ENCODE measurements around the gene TMCO4. TPM values are rescaled to one million over a fixed set of nuclear protein-coding genes. Genes with fewer than 3 reads are reported as not detected.

The TMCO4 gene
- total RNA-seq, 1 donor from 2014 or later = 10.0 TPM

DNA sequence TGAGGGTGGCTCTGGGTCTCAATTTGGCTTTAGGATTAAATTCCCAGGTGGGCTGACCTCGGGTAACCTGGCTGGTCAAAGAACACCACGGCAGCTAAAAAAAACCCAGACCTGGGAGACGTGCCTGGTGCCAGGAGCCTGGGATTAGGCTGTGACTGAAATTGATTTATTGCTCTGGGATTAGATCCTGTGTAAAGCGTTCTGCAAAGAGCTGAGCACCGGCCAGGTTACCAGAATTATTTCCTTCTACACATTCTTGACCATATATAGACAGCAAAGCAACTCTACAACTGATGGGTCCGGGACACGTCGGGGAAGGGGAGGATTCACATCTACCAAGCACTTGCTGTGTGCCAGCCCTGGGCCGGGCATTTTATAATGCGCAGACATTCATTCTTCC, 45.2 kb downstream of the TMCO4 start:
- peaks cover 13% of the 10 kb centered on the region for H3K36me3 Mint-ChIP-seq (ENCODE audit: low read depth)
- TF ChIP-seq, protein P1, sequence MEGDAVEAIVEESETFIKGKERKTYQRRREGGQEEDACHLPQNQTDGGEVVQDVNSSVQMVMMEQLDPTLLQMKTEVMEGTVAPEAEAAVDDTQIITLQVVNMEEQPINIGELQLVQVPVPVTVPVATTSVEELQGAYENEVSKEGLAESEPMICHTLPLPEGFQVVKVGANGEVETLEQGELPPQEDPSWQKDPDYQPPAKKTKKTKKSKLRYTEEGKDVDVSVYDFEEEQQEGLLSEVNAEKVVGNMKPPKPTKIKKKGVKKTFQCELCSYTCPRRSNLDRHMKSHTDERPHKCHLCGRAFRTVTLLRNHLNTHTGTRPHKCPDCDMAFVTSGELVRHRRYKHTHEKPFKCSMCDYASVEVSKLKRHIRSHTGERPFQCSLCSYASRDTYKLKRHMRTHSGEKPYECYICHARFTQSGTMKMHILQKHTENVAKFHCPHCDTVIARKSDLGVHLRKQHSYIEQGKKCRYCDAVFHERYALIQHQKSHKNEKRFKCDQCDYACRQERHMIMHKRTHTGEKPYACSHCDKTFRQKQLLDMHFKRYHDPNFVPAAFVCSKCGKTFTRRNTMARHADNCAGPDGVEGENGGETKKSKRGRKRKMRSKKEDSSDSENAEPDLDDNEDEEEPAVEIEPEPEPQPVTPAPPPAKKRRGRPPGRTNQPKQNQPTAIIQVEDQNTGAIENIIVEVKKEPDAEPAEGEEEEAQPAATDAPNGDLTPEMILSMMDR (IDR thresholded peaks at IDR 0.05) = no peak
- H3K27ac Mint-ChIP-seq (ENCODE audit: unreplicated experiment) = no peak overlapping the region
- no peaks in the 10 kb centered on the region for H3K27me3 Mint-ChIP-seq (ENCODE audit: low read depth)
- no peak overlapping the region for H3K4me3 Mint-ChIP-seq (ENCODE audit: unreplicated experiment)
- DNase-seq (ENCODE audit: low spot score) = no peak
- H3K4me1 Mint-ChIP-seq (ENCODE audit: low read depth) = peaks cover 10% of the 10 kb centered on the region
- H3K9me3 Mint-ChIP-seq (ENCODE audit: low read depth) = peaks cover 8% of the 10 kb centered on the region

DNA sequence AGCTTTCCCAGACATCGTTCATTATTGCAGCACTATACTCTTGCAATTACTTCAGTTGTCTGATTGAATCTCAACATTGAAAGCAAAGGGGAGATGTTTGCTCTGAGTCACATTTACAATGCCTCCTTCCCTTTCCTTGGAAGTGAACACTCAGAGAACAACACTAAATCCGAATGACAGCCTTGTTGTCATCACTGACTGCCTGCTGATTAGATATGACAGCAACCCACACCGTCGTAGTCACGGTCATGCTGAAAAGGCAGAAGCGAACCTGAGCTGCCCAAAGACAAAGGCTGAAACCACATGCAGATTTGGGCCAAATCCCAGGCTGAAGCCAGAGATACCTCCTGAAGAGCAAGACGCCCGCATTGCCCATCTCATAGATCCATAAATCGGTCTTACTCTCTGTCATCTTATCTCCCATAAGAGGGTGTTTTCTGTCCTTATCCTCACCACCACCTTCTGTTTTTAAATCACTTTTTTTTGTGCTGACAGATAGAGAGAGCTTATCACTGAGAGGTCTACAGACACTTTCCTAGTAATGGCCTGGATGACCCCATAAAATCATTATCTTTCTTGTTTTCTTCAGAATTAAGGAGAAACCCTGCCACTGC, 47.5 kb downstream of the TMCO4 start:
- H3K27ac Mint-ChIP-seq (ENCODE audit: unreplicated experiment) = no peak overlapping the region
- H3K9me3 Mint-ChIP-seq (ENCODE audit: low read depth) = peaks cover under 1% of the 10 kb centered on the region
- H3K27me3 Mint-ChIP-seq (ENCODE audit: low read depth) = no peaks in the 10 kb centered on the region
- no peak overlapping the region for H3K4me3 Mint-ChIP-seq (ENCODE audit: unreplicated experiment)
- H3K36me3 Mint-ChIP-seq (ENCODE audit: low read depth) = peaks cover 8% of the 10 kb centered on the region
- TF ChIP-seq, protein P1 (IDR thresholded peaks at IDR 0.05) = no peak
- no peaks in the 10 kb centered on the region for H3K4me1 Mint-ChIP-seq (ENCODE audit: low read depth)
- DNase-seq (ENCODE audit: low spot score) = no peak

DNA sequence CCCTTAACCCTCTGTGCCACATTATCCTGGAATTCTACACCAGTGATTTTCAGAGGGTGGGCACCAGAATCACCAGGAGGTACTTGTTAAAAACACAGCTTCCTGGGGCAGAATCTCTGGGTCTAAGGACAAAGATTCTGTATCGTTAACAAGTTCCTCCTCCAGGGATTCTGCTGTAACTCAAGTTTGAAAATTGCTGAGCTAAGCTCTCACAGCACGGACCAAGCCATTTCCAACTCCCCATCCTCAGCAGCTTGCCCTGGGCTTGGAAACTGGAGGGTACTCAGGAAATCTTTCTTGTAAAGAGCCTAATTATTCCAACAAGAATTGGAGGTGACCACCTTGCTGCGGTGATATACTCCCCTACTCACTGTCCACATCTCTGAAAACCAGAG, 48.8 kb downstream of the TMCO4 start:
- peaks cover 9% of the 10 kb centered on the region for H3K36me3 Mint-ChIP-seq (ENCODE audit: low read depth)
- DNase-seq (ENCODE audit: low spot score) = no peak
- H3K4me1 Mint-ChIP-seq (ENCODE audit: low read depth) = no peaks in the 10 kb centered on the region
- no peak overlapping the region for H3K27ac Mint-ChIP-seq (ENCODE audit: unreplicated experiment)
- TF ChIP-seq, protein P1 (IDR thresholded peaks at IDR 0.05) = no peak
- no peaks in the 10 kb centered on the region for H3K27me3 Mint-ChIP-seq (ENCODE audit: low read depth)
- H3K9me3 Mint-ChIP-seq (ENCODE audit: low read depth) = no peaks in the 10 kb centered on the region
- no peak overlapping the region for H3K4me3 Mint-ChIP-seq (ENCODE audit: unreplicated experiment)

DNA sequence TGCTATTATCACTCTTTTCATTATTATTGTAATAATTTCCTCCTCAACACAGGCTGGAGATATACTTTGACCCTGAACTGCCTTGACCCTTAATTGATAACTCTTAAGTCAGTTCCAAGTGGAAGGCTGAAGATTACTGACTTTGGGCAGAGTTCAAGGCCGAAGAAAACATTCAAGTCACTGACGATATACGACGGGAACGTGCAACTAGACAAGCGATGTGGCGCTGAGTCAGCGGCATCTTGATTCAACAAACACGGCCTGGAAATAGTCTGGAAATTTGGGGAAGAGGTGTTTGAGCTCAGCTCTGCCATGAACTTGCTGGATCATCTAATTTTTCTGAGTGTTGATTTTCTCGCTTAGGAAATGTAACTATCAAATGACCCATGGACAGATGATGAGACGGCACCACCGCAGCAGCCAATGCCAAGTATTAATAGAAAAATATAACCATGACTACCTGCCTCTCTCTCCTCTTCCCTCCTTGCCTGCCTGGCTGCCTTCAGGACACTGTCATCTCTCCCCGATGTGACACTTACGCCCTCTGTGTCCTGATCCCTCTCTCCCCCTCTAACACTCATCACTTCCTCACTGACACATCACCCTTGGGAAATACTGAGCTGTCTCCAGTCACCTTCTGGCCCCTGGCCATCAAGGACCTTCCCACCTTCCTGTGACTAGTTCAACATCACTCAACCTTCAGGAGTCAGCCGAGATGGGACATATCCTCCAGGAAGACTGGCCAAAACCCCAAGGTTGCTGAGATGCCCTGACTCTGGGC, 49.4 kb downstream of the TMCO4 start:
- H3K4me3 Mint-ChIP-seq (ENCODE audit: unreplicated experiment) = no peak overlapping the region
- TF ChIP-seq, protein P1 (IDR thresholded peaks at IDR 0.05) = no peak
- DNase-seq (ENCODE audit: low spot score) = no peak
- H3K9me3 Mint-ChIP-seq (ENCODE audit: low read depth) = no peaks in the 10 kb centered on the region
- H3K4me1 Mint-ChIP-seq (ENCODE audit: low read depth) = no peaks in the 10 kb centered on the region
- no peak overlapping the region for H3K27ac Mint-ChIP-seq (ENCODE audit: unreplicated experiment)
- H3K27me3 Mint-ChIP-seq (ENCODE audit: low read depth) = no peaks in the 10 kb centered on the region
- H3K36me3 Mint-ChIP-seq (ENCODE audit: low read depth) = peaks cover 7% of the 10 kb centered on the region

DNA sequence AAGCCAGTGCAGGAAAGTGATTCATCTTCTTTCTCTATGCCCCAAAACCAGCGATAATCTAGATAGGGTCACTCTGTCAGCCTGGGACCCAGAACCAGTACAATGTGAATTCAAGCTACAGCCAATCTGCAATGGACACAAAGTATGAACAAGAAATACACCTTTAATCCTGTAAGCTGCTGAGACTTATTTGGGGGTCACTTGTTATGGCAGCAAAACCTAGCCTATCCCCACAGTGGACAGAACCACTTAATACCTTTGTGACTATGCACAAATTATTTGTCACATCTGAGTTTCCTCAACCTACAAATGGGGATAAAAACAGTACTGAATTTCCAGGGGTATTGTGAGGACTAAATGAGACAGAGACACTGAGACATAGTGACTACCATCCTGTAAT, 50.0 kb downstream of the TMCO4 start:
- TF ChIP-seq, protein P1 (IDR thresholded peaks at IDR 0.05) = no peak

More for the DNA sequence above, 50.0 kb downstream of the TMCO4 start:
- H3K36me3 Mint-ChIP-seq (ENCODE audit: low read depth) = peaks cover 10% of the 10 kb centered on the region
- H3K4me1 Mint-ChIP-seq (ENCODE audit: low read depth) = no peaks in the 10 kb centered on the region
- H3K4me3 Mint-ChIP-seq (ENCODE audit: unreplicated experiment) = no peak overlapping the region
- no peak for DNase-seq (ENCODE audit: low spot score)
- no peaks in the 10 kb centered on the region for H3K9me3 Mint-ChIP-seq (ENCODE audit: low read depth)
- no peak overlapping the region for H3K27ac Mint-ChIP-seq (ENCODE audit: unreplicated experiment)
- no peaks in the 10 kb centered on the region for H3K27me3 Mint-ChIP-seq (ENCODE audit: low read depth)
